K562 (cell line): ENCODE measurements around the gene ZBED4. TPM values are rescaled to one million over a fixed set of nuclear protein-coding genes. Genes with fewer than 3 reads are reported as not detected.

Experiments used
- ATAC-seq: fragments of 200-7000 bp; cut with Tn5 transposase; 3 replicates; pipeline ENCODE4 v1.9.1; 2020; ENCODE audit warnings: moderate library complexity
- BruUV-seq: library from RNA; stranded (reverse); fragments of 400-500 nt; replicated peaks from 2 replicates; lab custom pipeline; 2021; lab: Mats Ljungman, UMichigan
- CTCF ChIA-PET: fragments of 300-600 bp; formaldehyde crosslinking; extraction: SDS; loops from one replicate; lab custom pipeline; 2021; ENCODE audit warnings: low intra/inter-chr PET ratio; lab: Yijun Ruan, JAX
- POLR2A ChIA-PET: fragments of 300-600, 350-650 bp; sonication (Branson Sonifier 250); formaldehyde crosslinking; extraction: SDS; loops from one replicate; lab custom pipeline; 2021; ENCODE audit warnings: antibody characterized with exemption, inconsistent platforms; lab: Yijun Ruan, JAX
- DNase-seq, 4 experiments: peaks; one replicate each; pipeline versions ENCODE4 v3.0.0 to v3.0.0-alpha.2; 2011 to 2018; ENCODE audit warnings: low spot score in 3 of 4, mixed read lengths in 3 of 4; ENCODE audit errors: extremely low read depth in 1 of 4
- FAIRE-seq: peaks from 2 replicates; lab custom pipeline; 2011; peaks lifted over from hg19 to GRCh38; lab: Jason Lieb, UNC
- H2AFZ ChIP-seq: 2 replicates; pipeline ENCODE4 v1.6.0; 2011; ENCODE audit warnings: low read depth, low read length, control low read depth, inconsistent platforms
- H3K27ac ChIP-seq: fragments of 200-600 bp; 3 replicates; pipeline ENCODE4 v1.8.0; 2011; ENCODE audit warnings: low read depth, mild to moderate bottlenecking, control low read depth, inconsistent platforms, low read length, moderate library complexity, mixed read lengths; ENCODE audit errors: extremely low read depth
- H3K27me3 ChIP-seq, 2 experiments: fragments of 300-600 bp in 1 of 2; 2 replicates in 1 of 2; 3 replicates in 1 of 2; pipeline versions ENCODE4 v1.6.0 to v1.8.0; 2011; ENCODE audit warnings: inconsistent platforms in 2 of 2, low read length in 2 of 2, mild to moderate bottlenecking in 1 of 2, mixed read lengths in 1 of 2, moderate library complexity in 1 of 2; ENCODE audit not compliant: control insufficient read depth in 2 of 2, insufficient read depth in 2 of 2
- H3K36me3 ChIP-seq: fragments of 300-600 bp; 3 replicates; pipeline ENCODE4 v1.8.0; 2011; ENCODE audit warnings: mild to moderate bottlenecking, low read length, inconsistent platforms; ENCODE audit not compliant: control insufficient read depth, insufficient read depth
- H3K4me1 ChIP-seq, 2 experiments: fragments of 200-600 bp in 1 of 2; replicated peaks in 1 of 2; 2 replicates in 1 of 2; 3 replicates in 1 of 2; pipeline versions ENCODE4 v1.5.1 to v1.8.0; 2011; ENCODE audit warnings: inconsistent platforms in 2 of 2, low read length in 2 of 2, mild to moderate bottlenecking in 1 of 2, mixed read lengths in 1 of 2, moderate library complexity in 1 of 2; ENCODE audit not compliant: control insufficient read depth in 2 of 2, insufficient read depth in 2 of 2
- H3K4me2 ChIP-seq: 2 replicates; pipeline ENCODE4 v1.6.1; 2011; ENCODE audit warnings: low read length, control low read depth, inconsistent platforms, mixed read lengths; ENCODE audit not compliant: insufficient read depth
- H3K4me3 ChIP-seq: fragments of 200-600 bp; sonication (generic), shearing (Covaris generic); 2 replicates; pipeline ENCODE4 v1.5.1; 2016; ENCODE audit warnings: control low read depth, inconsistent platforms
- H3K79me2 ChIP-seq: fragments of 200-600 bp; 3 replicates; pipeline ENCODE4 v1.8.0; 2011; ENCODE audit warnings: low read length, inconsistent platforms; ENCODE audit not compliant: control insufficient read depth, insufficient read depth
- H3K9ac ChIP-seq, 2 experiments: 2 replicates each; pipeline versions ENCODE4 v1.6.0 to v1.6.1; 2011; ENCODE audit warnings: low read depth in 2 of 2, low read length in 2 of 2, control low read depth in 1 of 2, inconsistent platforms in 1 of 2, mild to moderate bottlenecking in 1 of 2, mixed read lengths in 1 of 2; ENCODE audit not compliant: insufficient read depth in 1 of 2
- H3K9me1 ChIP-seq: one replicate; pipeline ENCODE4 v1.6.0; 2011; ENCODE audit warnings: inconsistent platforms, mild to moderate bottlenecking, low read length, moderate library complexity; ENCODE audit not compliant: control insufficient read depth, insufficient read depth
- H3K9me3 ChIP-seq: replicated peaks from 2 replicates; pipeline ENCODE4 v1.5.1; 2011; ENCODE audit warnings: low read depth, low read length, inconsistent platforms; ENCODE audit not compliant: control insufficient read depth, insufficient read depth
- H4K20me1 ChIP-seq: replicated peaks from 2 replicates; pipeline ENCODE4 v1.6.1; 2011; ENCODE audit warnings: low read length, inconsistent platforms, mixed read lengths; ENCODE audit not compliant: control insufficient read depth, insufficient read depth
- BCOR ChIP-seq: fragments of 450-650 bp; IDR thresholded peaks from 2 replicates; pipeline ENCODE4 v1.6.1; 2016
- KDM1A ChIP-seq, 2 experiments: fragments of 450-650 bp; IDR thresholded peaks; 2 replicates each; pipeline ENCODE4 v1.6.1; 2016; ENCODE audit warnings: mild to moderate bottlenecking in 2 of 2
- ZBTB33 ChIP-seq: sonication (generic); formaldehyde crosslinking; IDR thresholded peaks from 2 replicates; pipeline ENCODE4 v1.8.1; 2023; ENCODE audit warnings: mild to moderate bottlenecking, missing genetic modification reagents
- ZNF146 ChIP-seq: IDR thresholded peaks from one replicate; pipeline ENCODE4 v1.6.1; 2018; ENCODE audit warnings: missing compliant biosample characterization; ENCODE audit not compliant: unreplicated experiment
- WGBS: fragments of 100-300 bp; shearing (Covaris generic); methylation state at CpG from one replicate; pipeline ENCODE4 v1.1.6; 2016; ENCODE audit warnings: low coverage, mixed read lengths; ENCODE audit not compliant: insufficient coverage; ENCODE audit errors: missing lambda C conversion rate; 5-methylcytosine and 5-hydroxymethylcytosine counted together
- in situ Hi-C: fragments of 300-500 bp; cut with MboI; formaldehyde crosslinking; loops from 4 replicates; pipeline ENCODE4 v1.15.0; 2018; ENCODE audit warnings: inconsistent platforms, mixed read lengths
- intact Hi-C: fragments of 100-400 bp; cut with micrococcal nuclease; formaldehyde crosslinking; loops from 2 replicates; pipeline ENCODE4 v1.14.2; 2022
- polyA plus RNA-seq, 8 experiments: library from polyadenylated mRNA; depleted of rRNA in 4 of 8; stranded (reverse) in 5 of 8; unstranded in 3 of 8; fragments of >200 nt; fragmentation: Nextera tagmentation in 2 of 8; fragmentation: Illumina TruSeq in 1 of 8; extraction: Ambion mirVana in 2 of 8; extraction: Trizol in 1 of 8; gene quantifications; 2 replicates each; pipeline versions ENCODE4 v1.2.1 to v1.2.3, GENCODE V29; 2011 to 2014; ENCODE audit warnings: inconsistent platforms in 1 of 8, missing spikeins in 1 of 8
- total RNA-seq, 7 experiments: library from RNA; depleted of rRNA in 6 of 7; stranded (reverse); fragments of >200 nt in 6 of 7; fragmentation: Illumina TruSeq in 2 of 7; extraction: Trizol in 2 of 7; gene quantifications; 2 replicates each; pipeline versions ENCODE4 v1.2.1 to v1.2.3, GENCODE V29; 2011 to 2021; ENCODE audit warnings: low replicate concordance in 1 of 7

ZBED4 gene
- total and polyA plus RNA-seq, 9 of the 15 experiments (the other 6 are each of a cell fraction or from before 2014, with no cell fraction given), result 1.5 to 16.8 (median 7.4) TPM

GRCh38 chr22:49869845-49870712 is 16.4 kb downstream of the ZBED4 start:
- peaks cover 6 to 13% of the 10 kb centered on the region in 2 experiments; a peak in 4 of 5 replicates for H3K4me1 ChIP-seq
- ATAC-seq, result no peak
- ChIA-PET POLR2A (interaction anchor here (1.1 to 1.6 kb wide), 2 partner anchors 10 to 14 kb away, joined by 4 to 6 read pairs; no protein-coding TSS in a partner anchor), CTCF (no interaction called here)
- no peak for FAIRE-seq
- peaks cover 80% of the 10 kb centered on the region for H3K79me2 ChIP-seq
- H3K9me3 ChIP-seq, result peaks cover 3% of the 10 kb centered on the region
- H3K27me3 ChIP-seq, result no peaks in the 10 kb centered on the region
- in situ Hi-C loops (no loop called here), intact Hi-C loops (no loop called here)
- H3K9ac ChIP-seq, result no peak overlapping the region
- no peak overlapping the region for H3K4me2 ChIP-seq
- H2AFZ ChIP-seq, result no peak overlapping the region
- WGBS, result 82% methylated on average over 10 of the region's 14 CpGs
- H3K36me3 ChIP-seq, result peaks cover 5% of the 10 kb centered on the region; the same call in 2 of the 3 replicates
- H4K20me1 ChIP-seq, result peaks cover 9% of the 10 kb centered on the region; the same call in 1 of the 2 replicates
- H3K9me1 ChIP-seq, result no peaks in the 10 kb centered on the region
- no TSS peak for BruUV-seq
- no peak overlapping the region for H3K4me3 ChIP-seq
- DNase-seq, result no peak
- H3K27ac ChIP-seq, result no peak overlapping the region
- peak; percentile 16 to 34; a peak in 2 of 4 replicates for TF ChIP-seq KDM1A (IDR thresholded peaks at IDR 0.05)
- TF ChIP-seq ZBTB33 (CRISPR knock-in tag), result no peak
- peak; percentile 56 for TF ChIP-seq BCOR
- TF ChIP-seq ZNF146 (CRISPR knock-in tag), result peak; percentile 95
